PC-3 (cell line): ENCODE measurements around the gene BECN2. TPM values are rescaled to one million over a fixed set of nuclear protein-coding genes. Genes with fewer than 3 reads are reported as not detected.
A peak's percentile ranks its signal among the peaks of the same experiment; 100 is the strongest.

ENCODE experiments used
- ATAC-seq: fragments of 200-7000 bp; cut with Tn5 transposase; 2 replicates; pipeline ENCODE4 v1.9.1; 2020; ENCODE audit warnings: mild to moderate bottlenecking, moderate library complexity
- BruUV-seq: library from RNA; stranded (reverse); fragments of 400-500 nt; replicated peaks from 2 replicates; lab custom pipeline; 2021; lab: Mats Ljungman, UMichigan
- CTCF ChIA-PET: fragments of 300-600 bp; sonication (Branson Sonifier 250); formaldehyde crosslinking; loops from one replicate; lab custom pipeline; 2022; ENCODE audit warnings: antibody characterized with exemption; lab: Charles Lee
- POLR2A ChIA-PET: fragments of 300-600 bp; sonication (Branson Sonifier 250); formaldehyde crosslinking; loops from one replicate; lab custom pipeline; 2022; ENCODE audit warnings: antibody characterized with exemption; ENCODE audit not compliant: unreplicated experiment; lab: Charles Lee
- DNase-seq: peaks from one replicate; pipeline ENCODE4 v3.0.0-alpha.2; 2015
- H2AFZ ChIP-seq: fragments of 300-600 bp; sonication (generic); 2 replicates; pipeline ENCODE4 v1.6.0; 2016; ENCODE audit warnings: antibody characterized with exemption, low read length
- H3F3A ChIP-seq: fragments of 300-600 bp; sonication (generic); one replicate; pipeline ENCODE4 v1.6.0; 2017; ENCODE audit warnings: antibody characterized with exemption, low read length, control low read depth, mild to moderate bottlenecking; ENCODE audit not compliant: unreplicated experiment
- H3K27ac ChIP-seq: fragments of 300-600 bp; sonication (generic); 2 replicates; pipeline ENCODE4 v1.5.1; 2016; ENCODE audit warnings: mild to moderate bottlenecking, low read length
- H3K27me3 ChIP-seq: fragments of 300-600 bp; sonication (generic); 2 replicates; pipeline ENCODE4 v1.6.1; 2016; ENCODE audit warnings: low read length, mixed read lengths
- H3K36me3 ChIP-seq: fragments of 300-600 bp; sonication (generic); 2 replicates; pipeline ENCODE4 v1.6.1; 2016; ENCODE audit warnings: low read depth, mixed run types, low read length, mixed read lengths
- H3K4me1 ChIP-seq: fragments of 300-600 bp; sonication (generic); 2 replicates; pipeline ENCODE4 v1.5.1; 2016; ENCODE audit warnings: low read length; ENCODE audit not compliant: insufficient read depth
- H3K4me2 ChIP-seq: fragments of 300-600 bp; sonication (generic); 2 replicates; pipeline ENCODE4 v1.6.0; 2016; ENCODE audit warnings: low read length
- H3K4me3 ChIP-seq: fragments of 300-600 bp; sonication (generic); 2 replicates; pipeline ENCODE4 v1.5.1; 2016; ENCODE audit warnings: mild to moderate bottlenecking, low read length, mixed read lengths
- H3K79me2 ChIP-seq: fragments of 300-600 bp; sonication (generic); 2 replicates; pipeline ENCODE4 v1.6.1; 2017; ENCODE audit warnings: low read length, mixed read lengths
- H3K9ac ChIP-seq: fragments of 300-600 bp; sonication (generic); 2 replicates; pipeline ENCODE4 v1.6.0; 2016; ENCODE audit warnings: mild to moderate bottlenecking, low read length
- H3K9me2 ChIP-seq: fragments of 300-600 bp; sonication (generic); replicated peaks from 2 replicates; pipeline ENCODE4 v1.6.1; 2016; ENCODE audit warnings: mixed run types, low read length, mixed read lengths
- H3K9me3 ChIP-seq: fragments of 300-600 bp; sonication (generic); 2 replicates; pipeline ENCODE4 v1.6.1; 2016; ENCODE audit warnings: low read length, mixed read lengths
- H4K20me1 ChIP-seq: fragments of 300-600 bp; sonication (generic); 2 replicates; pipeline ENCODE4 v1.6.1; 2016; ENCODE audit warnings: low read length, mixed read lengths
- CTCF ChIP-seq: fragments of 300-600 bp; sonication (generic); conservative IDR thresholded peaks from 2 replicates; pipeline ENCODE4 v1.5.1; 2017; ENCODE audit warnings: antibody characterized with exemption, low read depth, mild to moderate bottlenecking, low read length
- EZH2 ChIP-seq: fragments of 300-600 bp; sonication (generic); IDR thresholded peaks from one replicate; pipeline ENCODE4 v1.6.1; 2017; ENCODE audit warnings: antibody characterized with exemption, mild to moderate bottlenecking, low read length; ENCODE audit not compliant: unreplicated experiment
- EZH2phosphoT487 ChIP-seq: fragments of 300-600 bp; sonication (generic); IDR thresholded peaks from 2 replicates; pipeline ENCODE4 v1.6.1; 2018; ENCODE audit warnings: mild to moderate bottlenecking, antibody characterized with exemption, low read length, borderline replicate concordance
- intact Hi-C: fragments of 100-400 bp; cut with micrococcal nuclease; formaldehyde crosslinking; loops from 2 replicates; pipeline ENCODE4 v1.9.0; 2023
- total RNA-seq: library from RNA; depleted of rRNA; stranded (reverse); fragments of >200 nt; gene quantifications from 2 replicates; pipeline ENCODE4 v1.2.3, GENCODE V29; 2014

BECN2 gene
- total RNA-seq, 1 experiment from 2014 or later = not detected

GRCh38 chr1:241992734-241993133 lies 35.2 kb downstream of the BECN2 start:
- Histone ChIP-seq H3K9me2 (no peaks in the 10 kb centered on the region), H3K79me2 (no peaks in the 10 kb centered on the region), H4K20me1 (no peaks in the 10 kb centered on the region), H2AFZ (no peak overlapping the region), H3K36me3 (no peaks in the 10 kb centered on the region), H3F3A (no peaks in the 10 kb centered on the region), H3K27me3 (no peaks in the 10 kb centered on the region), H3K9ac (no peak overlapping the region), H3K4me3 (no peak overlapping the region), H3K27ac (no peak overlapping the region), H3K4me2 (no peak overlapping the region), H3K4me1 (peaks cover 34% of the 10 kb centered on the region), H3K9me3 (no peaks in the 10 kb centered on the region)
- BruUV-seq = no TSS peak
- no peak for ATAC-seq
- TF ChIP-seq EZH2 (no peak), CTCF (no peak), EZH2phosphoT487 (no peak)
- ChIA-PET POLR2A (no interaction called here), CTCF (interaction anchor here (0.6 kb wide), 2 partner anchors 211 to 456 kb away, joined by 4 to 6 read pairs; no protein-coding TSS in a partner anchor)
- intact Hi-C loops = no loop called here
- peak; percentile 28 for DNase-seq

DNA sequence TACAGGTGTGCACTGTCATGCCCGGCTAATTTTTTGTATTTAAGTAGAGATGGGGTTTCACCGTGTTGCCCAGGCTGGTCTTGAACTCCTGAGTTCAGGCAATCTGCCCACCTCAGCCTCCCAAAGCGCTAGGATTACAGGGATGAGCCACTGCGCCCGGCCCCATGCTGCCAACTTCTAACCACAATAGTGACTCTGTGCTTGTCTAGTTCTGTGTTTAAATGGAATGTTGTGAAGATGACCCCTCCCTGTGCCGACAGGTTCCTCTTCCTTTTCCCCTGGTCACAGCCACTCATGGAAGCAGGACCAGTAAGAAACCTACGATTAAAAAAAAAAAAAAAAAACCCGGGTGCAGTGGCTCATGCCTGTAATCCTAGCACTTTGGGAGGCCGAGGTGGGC lies 36.6 kb downstream of the BECN2 start:
- no TSS peak for BruUV-seq
- DNase-seq = peak; percentile 54

More for the DNA sequence above, 36.6 kb downstream of the BECN2 start:
- POLR2A ChIA-PET = no interaction called here
- Histone ChIP-seq H3K9ac (no peak overlapping the region), H3K27me3 (no peaks in the 10 kb centered on the region), H2AFZ (no peak overlapping the region), H3K9me3 (no peaks in the 10 kb centered on the region), H3K4me2 (no peak overlapping the region), H3K36me3 (no peaks in the 10 kb centered on the region), H3K79me2 (no peaks in the 10 kb centered on the region), H3K4me3 (no peak overlapping the region), H3F3A (no peaks in the 10 kb centered on the region), H3K9me2 (no peaks in the 10 kb centered on the region), H3K4me1 (peaks cover 35% of the 10 kb centered on the region), H4K20me1 (no peaks in the 10 kb centered on the region), H3K27ac (no peak overlapping the region)
- intact Hi-C loops = no loop called here
- ATAC-seq = no peak
- no peak for TF ChIP-seq EZH2
- TF ChIP-seq CTCF = no peak
- no peak for TF ChIP-seq EZH2phosphoT487
- CTCF ChIA-PET = no interaction called here
